Measurements from ENCODE around the gene DBF4. TPM values are rescaled to one million over a fixed set of nuclear protein-coding genes. Genes with fewer than 3 reads are reported as not detected.
A peak's percentile ranks its signal among the peaks of the same experiment; 100 is the strongest.

DBF4 gene
- total and polyA plus RNA-seq, 2 of the 13 experiments (the other 11 are each of a cell fraction or from before 2014, with no cell fraction given) = 5.0 to 64.4 TPM

DNA sequence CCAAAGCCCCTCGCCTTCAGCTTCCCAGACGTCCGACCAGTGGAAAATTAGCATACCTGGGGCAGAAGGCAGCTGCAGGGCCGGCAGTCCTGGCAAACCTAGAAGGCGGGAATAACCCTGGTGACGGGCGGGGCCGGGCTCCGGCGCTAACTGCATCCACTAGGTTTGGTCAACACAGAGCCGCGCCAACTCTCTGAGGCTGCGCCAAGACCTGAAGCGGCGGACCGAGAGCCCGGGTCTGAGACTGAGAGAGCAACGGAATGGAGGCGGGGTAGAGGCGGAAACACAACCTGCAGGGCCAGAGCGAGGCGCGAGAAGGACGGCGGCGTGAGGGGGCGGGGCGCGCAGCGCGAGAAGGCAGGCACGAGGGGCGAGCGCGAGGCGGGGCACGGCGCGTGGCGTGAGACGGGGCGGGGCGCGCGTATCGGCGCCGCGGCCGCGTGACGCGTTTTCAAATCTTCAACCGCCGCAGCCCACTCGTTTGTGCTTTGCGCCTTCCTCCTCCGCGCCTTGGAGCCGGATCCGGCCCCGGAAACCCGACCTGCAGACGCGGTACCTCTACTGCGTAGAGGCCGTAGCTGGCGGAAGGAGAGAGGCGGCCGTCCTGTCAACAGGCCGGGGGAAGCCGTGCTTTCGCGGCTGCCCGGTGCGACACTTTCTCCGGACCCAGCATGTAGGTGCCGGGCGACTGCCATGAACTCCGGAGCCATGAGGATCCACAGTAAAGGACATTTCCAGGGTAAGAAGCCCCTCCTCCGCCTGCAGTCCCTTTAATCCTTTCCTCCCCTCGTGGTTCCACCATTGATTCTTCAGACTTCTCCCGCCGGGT, at the start of gene DBF4, which contains the start of gene SLC25A40 (continued):
- TF ChIP-seq, protein P1, sequence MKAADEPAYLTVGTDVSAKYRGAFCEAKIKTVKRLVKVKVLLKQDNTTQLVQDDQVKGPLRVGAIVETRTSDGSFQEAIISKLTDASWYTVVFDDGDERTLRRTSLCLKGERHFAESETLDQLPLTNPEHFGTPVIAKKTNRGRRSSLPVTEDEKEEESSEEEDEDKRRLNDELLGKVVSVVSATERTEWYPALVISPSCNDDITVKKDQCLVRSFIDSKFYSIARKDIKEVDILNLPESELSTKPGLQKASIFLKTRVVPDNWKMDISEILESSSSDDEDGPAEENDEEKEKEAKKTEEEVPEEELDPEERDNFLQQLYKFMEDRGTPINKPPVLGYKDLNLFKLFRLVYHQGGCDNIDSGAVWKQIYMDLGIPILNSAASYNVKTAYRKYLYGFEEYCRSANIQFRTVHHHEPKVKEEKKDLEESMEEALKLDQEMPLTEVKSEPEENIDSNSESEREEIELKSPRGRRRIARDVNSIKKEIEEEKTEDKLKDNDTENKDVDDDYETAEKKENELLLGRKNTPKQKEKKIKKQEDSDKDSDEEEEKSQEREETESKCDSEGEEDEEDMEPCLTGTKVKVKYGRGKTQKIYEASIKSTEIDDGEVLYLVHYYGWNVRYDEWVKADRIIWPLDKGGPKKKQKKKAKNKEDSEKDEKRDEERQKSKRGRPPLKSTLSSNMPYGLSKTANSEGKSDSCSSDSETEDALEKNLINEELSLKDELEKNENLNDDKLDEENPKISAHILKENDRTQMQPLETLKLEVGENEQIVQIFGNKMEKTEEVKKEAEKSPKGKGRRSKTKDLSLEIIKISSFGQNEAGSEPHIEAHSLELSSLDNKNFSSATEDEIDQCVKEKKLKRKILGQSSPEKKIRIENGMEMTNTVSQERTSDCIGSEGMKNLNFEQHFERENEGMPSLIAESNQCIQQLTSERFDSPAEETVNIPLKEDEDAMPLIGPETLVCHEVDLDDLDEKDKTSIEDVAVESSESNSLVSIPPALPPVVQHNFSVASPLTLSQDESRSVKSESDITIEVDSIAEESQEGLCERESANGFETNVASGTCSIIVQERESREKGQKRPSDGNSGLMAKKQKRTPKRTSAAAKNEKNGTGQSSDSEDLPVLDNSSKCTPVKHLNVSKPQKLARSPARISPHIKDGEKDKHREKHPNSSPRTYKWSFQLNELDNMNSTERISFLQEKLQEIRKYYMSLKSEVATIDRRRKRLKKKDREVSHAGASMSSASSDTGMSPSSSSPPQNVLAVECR (CRISPR knock-in tag; IDR thresholded peaks at IDR 0.05; ENCODE audit: borderline replicate concordance) = peak; percentile 86
- TF ChIP-seq, protein P2, sequence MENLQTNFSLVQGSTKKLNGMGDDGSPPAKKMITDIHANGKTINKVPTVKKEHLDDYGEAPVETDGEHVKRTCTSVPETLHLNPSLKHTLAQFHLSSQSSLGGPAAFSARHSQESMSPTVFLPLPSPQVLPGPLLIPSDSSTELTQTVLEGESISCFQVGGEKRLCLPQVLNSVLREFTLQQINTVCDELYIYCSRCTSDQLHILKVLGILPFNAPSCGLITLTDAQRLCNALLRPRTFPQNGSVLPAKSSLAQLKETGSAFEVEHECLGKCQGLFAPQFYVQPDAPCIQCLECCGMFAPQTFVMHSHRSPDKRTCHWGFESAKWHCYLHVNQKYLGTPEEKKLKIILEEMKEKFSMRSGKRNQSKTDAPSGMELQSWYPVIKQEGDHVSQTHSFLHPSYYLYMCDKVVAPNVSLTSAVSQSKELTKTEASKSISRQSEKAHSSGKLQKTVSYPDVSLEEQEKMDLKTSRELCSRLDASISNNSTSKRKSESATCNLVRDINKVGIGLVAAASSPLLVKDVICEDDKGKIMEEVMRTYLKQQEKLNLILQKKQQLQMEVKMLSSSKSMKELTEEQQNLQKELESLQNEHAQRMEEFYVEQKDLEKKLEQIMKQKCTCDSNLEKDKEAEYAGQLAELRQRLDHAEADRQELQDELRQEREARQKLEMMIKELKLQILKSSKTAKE (CRISPR knock-in tag; IDR thresholded peaks at IDR 0.05; ENCODE audit: borderline replicate concordance) = no peak; the same call in 1 of the 2 replicates
- TF ChIP-seq JDP2 (CRISPR knock-in tag; IDR thresholded peaks at IDR 0.05; ENCODE audit: borderline replicate concordance) (no peak), ZNF629 (CRISPR knock-in tag; conservative IDR thresholded peaks at IDR 0.05) (no peak; the same call in 1 of the 2 replicates), ZNF430 (CRISPR knock-in tag; IDR thresholded peaks at IDR 0.05) (peak; percentile 68), RBFOX2 (IDR thresholded peaks at IDR 0.05; ENCODE audit: low read depth, low read length) (peak; percentile 84), ZBTB42 (CRISPR knock-in tag; IDR thresholded peaks at IDR 0.05) (no peak)
- TF ChIP-seq, protein P3, sequence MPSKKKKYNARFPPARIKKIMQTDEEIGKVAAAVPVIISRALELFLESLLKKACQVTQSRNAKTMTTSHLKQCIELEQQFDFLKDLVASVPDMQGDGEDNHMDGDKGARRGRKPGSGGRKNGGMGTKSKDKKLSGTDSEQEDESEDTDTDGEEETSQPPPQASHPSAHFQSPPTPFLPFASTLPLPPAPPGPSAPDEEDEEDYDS (CRISPR knock-in tag; IDR thresholded peaks at IDR 0.05) = peak; percentile 32
- TF ChIP-seq, protein P4, sequence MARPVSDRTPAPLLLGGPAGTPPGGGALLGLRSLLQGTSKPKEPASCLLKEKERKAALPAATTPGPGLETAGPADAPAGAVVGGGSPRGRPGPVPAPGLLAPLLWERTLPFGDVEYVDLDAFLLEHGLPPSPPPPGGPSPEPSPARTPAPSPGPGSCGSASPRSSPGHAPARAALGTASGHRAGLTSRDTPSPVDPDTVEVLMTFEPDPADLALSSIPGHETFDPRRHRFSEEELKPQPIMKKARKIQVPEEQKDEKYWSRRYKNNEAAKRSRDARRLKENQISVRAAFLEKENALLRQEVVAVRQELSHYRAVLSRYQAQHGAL (CRISPR knock-in tag; IDR thresholded peaks at IDR 0.05; ENCODE audit: not compliant biosample characterization) = no peak
- TF ChIP-seq, protein P5, sequence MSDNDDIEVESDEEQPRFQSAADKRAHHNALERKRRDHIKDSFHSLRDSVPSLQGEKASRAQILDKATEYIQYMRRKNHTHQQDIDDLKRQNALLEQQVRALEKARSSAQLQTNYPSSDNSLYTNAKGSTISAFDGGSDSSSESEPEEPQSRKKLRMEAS (IDR thresholded peaks at IDR 0.05) = peak; percentile 99
- TF ChIP-seq, protein P6, sequence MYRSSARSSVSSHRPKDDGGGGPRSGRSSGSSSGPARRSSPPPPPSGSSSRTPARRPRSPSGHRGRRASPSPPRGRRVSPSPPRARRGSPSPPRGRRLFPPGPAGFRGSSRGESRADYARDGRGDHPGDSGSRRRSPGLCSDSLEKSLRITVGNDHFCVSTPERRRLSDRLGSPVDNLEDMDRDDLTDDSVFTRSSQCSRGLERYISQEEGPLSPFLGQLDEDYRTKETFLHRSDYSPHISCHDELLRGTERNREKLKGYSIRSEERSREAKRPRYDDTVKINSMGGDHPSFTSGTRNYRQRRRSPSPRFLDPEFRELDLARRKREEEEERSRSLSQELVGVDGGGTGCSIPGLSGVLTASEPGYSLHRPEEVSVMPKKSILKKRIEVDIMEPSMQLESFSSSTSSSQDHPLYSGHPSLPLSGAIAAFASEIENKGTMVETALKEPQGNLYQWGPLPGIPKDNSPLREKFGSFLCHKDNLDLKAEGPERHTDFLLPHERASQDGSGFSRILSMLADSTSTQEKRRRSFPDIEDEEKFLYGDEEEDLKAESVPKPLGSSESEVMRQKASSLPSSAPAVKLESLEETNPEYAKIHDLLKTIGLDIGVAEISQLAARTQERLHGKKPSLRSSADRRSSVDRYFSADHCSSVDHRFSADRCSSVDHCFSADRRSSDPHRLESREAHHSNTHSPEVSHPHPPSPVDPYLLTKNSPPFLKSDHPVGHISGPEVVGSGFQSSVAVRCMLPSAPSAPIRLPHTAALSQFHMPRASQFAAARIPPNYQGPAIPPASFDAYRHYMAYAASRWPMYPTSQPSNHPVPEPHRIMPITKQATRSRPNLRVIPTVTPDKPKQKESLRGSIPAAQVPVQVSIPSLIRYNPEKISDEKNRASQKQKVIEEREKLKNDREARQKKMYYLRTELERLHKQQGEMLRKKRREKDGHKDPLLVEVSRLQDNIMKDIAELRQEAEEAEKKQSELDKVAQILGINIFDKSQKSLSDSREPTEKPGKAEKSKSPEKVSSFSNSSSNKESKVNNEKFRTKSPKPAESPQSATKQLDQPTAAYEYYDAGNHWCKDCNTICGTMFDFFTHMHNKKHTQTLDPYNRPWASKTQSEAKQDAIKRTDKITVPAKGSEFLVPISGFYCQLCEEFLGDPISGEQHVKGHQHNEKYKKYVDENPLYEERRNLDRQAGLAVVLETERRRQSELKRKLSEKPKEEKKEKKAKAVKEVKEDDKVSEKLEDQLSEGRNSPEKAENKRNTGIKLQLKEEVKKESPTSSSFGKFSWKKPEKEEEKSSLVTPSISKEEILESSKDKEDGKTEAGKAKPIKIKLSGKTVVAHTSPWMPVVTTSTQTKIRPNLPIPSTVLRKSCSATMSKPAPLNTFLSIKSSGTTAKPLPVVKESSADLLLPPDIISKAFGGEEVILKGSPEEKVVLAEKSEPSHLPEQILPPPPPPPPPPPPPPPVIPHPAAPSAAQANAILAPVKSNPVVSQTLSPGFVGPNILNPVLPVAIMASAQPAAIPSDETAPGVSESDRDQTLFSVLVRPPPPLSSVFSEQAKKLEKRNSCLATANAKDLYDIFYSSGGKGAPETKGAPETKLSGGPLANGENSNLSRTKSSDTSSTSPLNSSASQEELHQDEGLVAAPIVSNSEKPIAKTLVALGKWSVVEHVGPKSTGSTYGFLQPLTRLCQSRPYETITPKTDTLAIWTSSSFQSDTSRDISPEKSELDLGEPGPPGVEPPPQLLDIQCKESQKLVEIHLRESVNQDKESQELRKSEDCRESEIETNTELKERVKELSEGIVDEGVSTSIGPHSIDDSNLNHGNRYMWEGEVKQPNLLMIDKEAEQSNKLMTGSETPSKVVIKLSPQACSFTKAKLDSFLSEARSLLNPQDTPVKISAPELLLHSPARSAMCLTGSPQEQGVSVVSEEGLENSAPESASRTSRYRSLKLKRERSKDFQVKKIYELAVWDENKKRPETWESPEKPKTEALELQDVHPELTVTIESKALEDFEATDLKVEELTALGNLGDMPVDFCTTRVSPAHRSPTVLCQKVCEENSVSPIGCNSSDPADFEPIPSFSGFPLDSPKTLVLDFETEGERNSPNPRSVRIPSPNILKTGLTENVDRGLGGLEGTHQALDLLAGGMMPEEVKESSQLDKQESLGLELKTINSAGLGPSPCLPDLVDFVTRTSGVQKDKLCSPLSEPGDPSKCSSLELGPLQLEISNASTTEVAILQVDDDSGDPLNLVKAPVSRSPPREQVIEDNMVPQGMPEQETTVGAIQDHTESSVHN (CRISPR knock-in tag; IDR thresholded peaks at IDR 0.05) = no peak
